Measurements from ENCODE around the gene SREBF2. TPM values are rescaled to one million over a fixed set of nuclear protein-coding genes. Genes with fewer than 3 reads are reported as not detected.

The SREBF2 gene
- total RNA-seq, 1 donor from 2014 or later, result 61.1 TPM

GRCh38 chr22:41801147-41801819, 31.6 kb upstream of the SREBF2 start:
- peak overlapping the region; percentile 89 for H3K4me3 ChIP-seq (ENCODE audit: low read depth, low read length)
- no peak for DNase-seq (ENCODE audit: low read depth)
- no peak for TF ChIP-seq CTCF (conservative IDR thresholded peaks at IDR 0.05; ENCODE audit: low read depth, low read length)

- H3K4me3 ChIP-seq (ENCODE audit: low read depth, low read length), result peak overlapping the region; percentile 89
- TF ChIP-seq CTCF (conservative IDR thresholded peaks at IDR 0.05; ENCODE audit: low read depth, low read length), result no peak
- DNase-seq (ENCODE audit: low read depth), result no peak
These were observed 31.0 kb upstream of the SREBF2 start for GRCh38 chr22:41801886-41802285.

GRCh38 chr22:41805639-41806038, 27.3 kb upstream of the SREBF2 start:
- DNase-seq (ENCODE audit: low read depth), result no peak

GRCh38 chr22:41808400-41808799, 24.5 kb upstream of the SREBF2 start:
- no peak overlapping the region for H3K4me3 ChIP-seq (ENCODE audit: low read depth, low read length)
- DNase-seq (ENCODE audit: low read depth), result no peak
- TF ChIP-seq CTCF (conservative IDR thresholded peaks at IDR 0.05; ENCODE audit: low read depth, low read length), result no peak

More at GRCh38 chr22:41805639-41806038, 27.3 kb upstream of the SREBF2 start:
- no peak overlapping the region for H3K4me3 ChIP-seq (ENCODE audit: low read depth, low read length)
- no peak for TF ChIP-seq CTCF (conservative IDR thresholded peaks at IDR 0.05; ENCODE audit: low read depth, low read length)

GRCh38 chr22:41810022-41810421, 22.9 kb upstream of the SREBF2 start:
- no peak for TF ChIP-seq CTCF (conservative IDR thresholded peaks at IDR 0.05; ENCODE audit: low read depth, low read length)
- H3K4me3 ChIP-seq (ENCODE audit: low read depth, low read length), result no peak overlapping the region
- no peak for DNase-seq (ENCODE audit: low read depth)

- DNase-seq (ENCODE audit: low read depth), result no peak
- no peak for TF ChIP-seq CTCF (conservative IDR thresholded peaks at IDR 0.05; ENCODE audit: low read depth, low read length)
- no peak overlapping the region for H3K4me3 ChIP-seq (ENCODE audit: low read depth, low read length)
These were observed 19.9 kb upstream of the SREBF2 start for GRCh38 chr22:41812805-41813545.

Measured in epithelial cell of proximal tubule (primary cell).